ENCODE data around the gene ZFP42.
A peak's percentile ranks its signal among the peaks of the same experiment; 100 is the strongest.

ZFP42 gene

DNA sequence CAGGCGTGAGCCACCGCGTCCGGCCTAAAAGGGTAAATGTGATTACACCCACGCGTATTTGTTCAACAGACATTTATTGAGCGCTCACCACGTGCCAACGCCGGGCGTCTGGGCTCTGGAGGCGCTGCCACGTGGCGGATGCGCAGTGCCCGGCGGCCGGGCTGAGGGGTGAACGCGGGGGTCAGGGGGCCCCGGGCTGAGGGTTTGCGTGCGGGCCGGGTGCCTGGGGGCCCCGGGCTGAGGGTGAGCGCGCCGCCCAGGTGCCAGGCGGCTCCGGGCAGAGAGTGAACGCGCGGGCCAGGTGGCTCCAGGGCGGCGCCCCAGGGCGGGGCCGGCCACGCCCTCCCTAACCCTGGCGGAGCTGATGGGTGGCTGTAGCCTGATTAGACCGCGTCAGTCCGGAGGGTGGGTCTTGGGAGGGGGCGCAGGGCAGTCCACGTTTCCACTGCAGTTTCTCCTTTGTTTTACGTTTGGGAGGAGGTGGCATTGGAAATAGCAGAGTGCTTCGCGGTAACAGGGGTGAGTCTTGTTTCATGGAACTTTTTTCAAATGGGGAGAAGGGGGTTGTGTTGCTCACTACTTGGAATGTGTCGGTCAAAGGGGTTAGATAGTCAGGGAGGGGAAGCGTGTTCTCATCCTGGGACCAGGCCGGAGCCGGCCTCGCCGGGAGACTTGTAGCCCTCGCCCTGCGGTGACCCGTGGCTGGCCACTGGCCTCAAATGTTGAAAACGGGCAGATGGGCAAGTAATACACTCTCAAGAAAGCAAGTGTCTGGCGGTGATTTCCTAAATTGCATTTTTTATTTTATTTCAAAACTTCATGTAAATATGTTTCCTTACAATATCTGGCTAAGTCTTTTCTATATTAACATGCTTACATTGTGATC lies at the start of gene ZFP42:
Gene ZFP42, plus strand, starts transcription at position 450 of the 886 bp plus-strand sequence. CDS start 7,037 bp downstream, outside the sequence.
- DNase-seq (ENCODE audit: low read depth, low spot score), result peak; percentile 83
- peaks cover 5% of the 10 kb centered on the region for H3K4me1 ChIP-seq (ENCODE audit: control insufficient read depth, insufficient read depth, low read length)
- H3K27ac ChIP-seq (ENCODE audit: low read length), result no peak within 1 kb of the TSS
- peaks cover 13% of the 10 kb centered on the region; the same call in 1 of the 2 replicates for H3K36me3 ChIP-seq (ENCODE audit: control insufficient read depth, insufficient read depth, low read length)
- H3K9me3 ChIP-seq (ENCODE audit: control insufficient read depth, insufficient read depth, low read length), result no peaks in the 10 kb centered on the region
- WGBS (ENCODE audit: insufficient coverage, insufficient read length), result no CpG with 5 or more reads among the region's 58 CpGs
- peak within 1 kb of the TSS; percentile 98 for H3K4me3 ChIP-seq (ENCODE audit: low read length)
- H3K27me3 ChIP-seq (ENCODE audit: control insufficient read depth, insufficient read depth, low read length), result no peaks in the 10 kb centered on the region

DNA sequence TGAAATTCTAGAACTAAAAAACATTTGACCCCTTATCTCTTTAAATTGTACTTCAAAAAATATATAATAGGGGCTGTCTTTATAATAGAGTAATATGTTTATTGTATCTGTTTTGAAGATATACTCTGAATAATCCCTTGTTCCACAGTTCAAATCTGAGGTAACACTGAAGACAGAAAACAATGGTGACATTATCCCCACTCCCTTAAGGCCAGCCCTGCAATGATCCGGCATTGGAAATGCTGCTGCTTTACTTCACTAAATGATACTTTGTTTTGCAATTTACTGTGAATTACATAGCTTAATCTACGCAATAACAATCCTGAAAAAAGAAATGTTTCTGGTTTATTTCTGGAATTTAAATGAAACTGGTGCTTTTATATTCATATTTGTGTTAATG lies 34.4 kb upstream of the ZFP42 start:
- H3K27me3 ChIP-seq (ENCODE audit: control insufficient read depth, insufficient read depth, low read length), result no peaks in the 10 kb centered on the region
- DNase-seq (ENCODE audit: low read depth, low spot score), result no peak
- H3K4me3 ChIP-seq (ENCODE audit: low read length), result no peak overlapping the region
- no peaks in the 10 kb centered on the region for H3K36me3 ChIP-seq (ENCODE audit: control insufficient read depth, insufficient read depth, low read length)
- no peak overlapping the region for H3K27ac ChIP-seq (ENCODE audit: low read length)
- WGBS (ENCODE audit: insufficient coverage, insufficient read length), result no CpG with 5 or more reads among the region's 2 CpGs
- no peaks in the 10 kb centered on the region for H3K4me1 ChIP-seq (ENCODE audit: control insufficient read depth, insufficient read depth, low read length)
- H3K9me3 ChIP-seq (ENCODE audit: control insufficient read depth, insufficient read depth, low read length), result no peaks in the 10 kb centered on the region

DNA sequence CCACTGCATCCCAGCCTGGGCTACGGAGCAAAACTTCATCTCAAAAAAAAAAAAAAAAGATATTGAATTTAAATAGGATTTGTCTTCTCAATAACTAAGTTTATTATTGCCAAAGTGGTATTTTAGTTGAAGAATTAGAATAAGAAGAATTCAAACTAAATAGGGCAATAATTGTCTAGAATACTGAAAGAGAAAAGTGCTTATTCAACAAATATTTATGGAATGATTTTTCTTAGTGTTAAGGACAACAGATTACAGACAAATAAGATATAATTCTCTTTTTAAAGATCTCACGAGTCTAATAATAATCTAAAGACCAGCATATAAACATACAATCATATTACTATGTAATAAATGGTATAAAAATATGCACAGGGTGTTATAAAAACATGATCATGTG lies 33.6 kb upstream of the ZFP42 start:
- Histone ChIP-seq H3K4me3 (ENCODE audit: low read length) (no peak overlapping the region), H3K36me3 (ENCODE audit: control insufficient read depth, insufficient read depth, low read length) (no peaks in the 10 kb centered on the region), H3K9me3 (ENCODE audit: control insufficient read depth, insufficient read depth, low read length) (no peaks in the 10 kb centered on the region), H3K27me3 (ENCODE audit: control insufficient read depth, insufficient read depth, low read length) (no peaks in the 10 kb centered on the region), H3K4me1 (ENCODE audit: control insufficient read depth, insufficient read depth, low read length) (no peaks in the 10 kb centered on the region), H3K27ac (ENCODE audit: low read length) (no peak overlapping the region)
- no CpG with 5 or more reads among the region's 2 CpGs for WGBS (ENCODE audit: insufficient coverage, insufficient read length)
- DNase-seq (ENCODE audit: low read depth, low spot score), result no peak

GRCh38 chr4:187962926-187963325 lies 32.6 kb upstream of the ZFP42 start:
- Histone ChIP-seq H3K36me3 (ENCODE audit: control insufficient read depth, insufficient read depth, low read length) (no peaks in the 10 kb centered on the region), H3K4me1 (ENCODE audit: control insufficient read depth, insufficient read depth, low read length) (no peaks in the 10 kb centered on the region), H3K27ac (ENCODE audit: low read length) (no peak overlapping the region), H3K27me3 (ENCODE audit: control insufficient read depth, insufficient read depth, low read length) (no peaks in the 10 kb centered on the region), H3K9me3 (ENCODE audit: control insufficient read depth, insufficient read depth, low read length) (no peaks in the 10 kb centered on the region), H3K4me3 (ENCODE audit: low read length) (no peak overlapping the region)
- no CpG with 5 or more reads among the region's 3 CpGs for WGBS (ENCODE audit: insufficient coverage, insufficient read length)
- DNase-seq (ENCODE audit: low read depth, low spot score), result no peak

DNA sequence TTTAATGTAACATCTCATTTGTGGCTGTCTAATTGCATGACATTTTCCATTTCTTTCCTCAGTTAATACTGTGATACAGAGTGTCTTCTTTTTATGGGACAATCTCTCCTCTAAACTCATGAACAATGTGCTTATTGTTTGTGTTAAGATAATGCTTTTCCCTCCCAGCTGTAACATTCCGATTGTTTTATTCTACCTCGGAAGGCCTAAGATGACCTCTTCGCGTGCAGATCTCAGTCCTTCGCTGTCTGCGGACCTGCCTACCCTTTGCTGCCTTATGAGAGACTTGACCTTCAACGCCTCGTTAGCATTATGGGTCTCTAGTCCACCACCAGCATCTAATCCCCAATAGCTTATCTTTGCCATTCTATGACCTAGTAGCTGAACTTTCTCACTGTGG lies 29.8 kb upstream of the ZFP42 start:
- Histone ChIP-seq H3K27me3 (ENCODE audit: control insufficient read depth, insufficient read depth, low read length) (no peaks in the 10 kb centered on the region), H3K36me3 (ENCODE audit: control insufficient read depth, insufficient read depth, low read length) (no peaks in the 10 kb centered on the region), H3K9me3 (ENCODE audit: control insufficient read depth, insufficient read depth, low read length) (no peaks in the 10 kb centered on the region), H3K4me1 (ENCODE audit: control insufficient read depth, insufficient read depth, low read length) (no peaks in the 10 kb centered on the region), H3K4me3 (ENCODE audit: low read length) (no peak overlapping the region), H3K27ac (ENCODE audit: low read length) (no peak overlapping the region)
- no peak for DNase-seq (ENCODE audit: low read depth, low spot score)
- WGBS (ENCODE audit: insufficient coverage, insufficient read length), result no CpG with 5 or more reads among the region's 8 CpGs

GRCh38 chr4:187972135-187972534 lies 23.4 kb upstream of the ZFP42 start:
- WGBS (ENCODE audit: insufficient coverage, insufficient read length), result no CpG with 5 or more reads among the region's 5 CpGs
- Histone ChIP-seq H3K27me3 (ENCODE audit: control insufficient read depth, insufficient read depth, low read length) (no peaks in the 10 kb centered on the region), H3K9me3 (ENCODE audit: control insufficient read depth, insufficient read depth, low read length) (no peaks in the 10 kb centered on the region), H3K4me3 (ENCODE audit: low read length) (no peak overlapping the region), H3K36me3 (ENCODE audit: control insufficient read depth, insufficient read depth, low read length) (no peaks in the 10 kb centered on the region), H3K27ac (ENCODE audit: low read length) (no peak overlapping the region), H3K4me1 (ENCODE audit: control insufficient read depth, insufficient read depth, low read length) (no peaks in the 10 kb centered on the region)
- no peak for DNase-seq (ENCODE audit: low read depth, low spot score)

DNA sequence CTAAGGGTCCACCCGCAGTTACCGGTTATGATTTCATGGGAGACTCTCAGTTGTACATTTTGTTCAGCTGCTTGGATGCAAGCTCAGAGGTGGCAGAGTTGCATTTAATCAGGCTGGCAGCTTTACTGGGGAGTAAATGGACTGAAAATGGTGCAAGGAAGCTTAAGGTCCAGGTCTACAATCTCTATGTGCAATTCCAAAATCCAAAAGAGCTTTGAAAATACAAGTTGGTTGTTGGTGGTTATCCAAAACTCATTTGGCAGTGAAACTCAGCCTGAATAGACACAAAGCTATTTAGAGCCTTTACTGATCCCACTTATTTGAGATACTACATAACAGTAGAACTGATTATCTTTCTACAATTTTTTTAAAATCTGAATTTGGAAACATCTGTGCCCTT lies 11.8 kb upstream of the ZFP42 start:
- H3K36me3 ChIP-seq (ENCODE audit: control insufficient read depth, insufficient read depth, low read length), result no peaks in the 10 kb centered on the region
- no peaks in the 10 kb centered on the region; the same call in 1 of the 2 replicates for H3K4me1 ChIP-seq (ENCODE audit: control insufficient read depth, insufficient read depth, low read length)
- no peak overlapping the region for H3K27ac ChIP-seq (ENCODE audit: low read length)
- no peaks in the 10 kb centered on the region for H3K27me3 ChIP-seq (ENCODE audit: control insufficient read depth, insufficient read depth, low read length)
- WGBS (ENCODE audit: insufficient coverage, insufficient read length), result no CpG with 5 or more reads among the region's 2 CpGs
- H3K9me3 ChIP-seq (ENCODE audit: control insufficient read depth, insufficient read depth, low read length), result no peaks in the 10 kb centered on the region
- H3K4me3 ChIP-seq (ENCODE audit: low read length), result no peak overlapping the region
- no peak for DNase-seq (ENCODE audit: low read depth, low spot score)

DNA sequence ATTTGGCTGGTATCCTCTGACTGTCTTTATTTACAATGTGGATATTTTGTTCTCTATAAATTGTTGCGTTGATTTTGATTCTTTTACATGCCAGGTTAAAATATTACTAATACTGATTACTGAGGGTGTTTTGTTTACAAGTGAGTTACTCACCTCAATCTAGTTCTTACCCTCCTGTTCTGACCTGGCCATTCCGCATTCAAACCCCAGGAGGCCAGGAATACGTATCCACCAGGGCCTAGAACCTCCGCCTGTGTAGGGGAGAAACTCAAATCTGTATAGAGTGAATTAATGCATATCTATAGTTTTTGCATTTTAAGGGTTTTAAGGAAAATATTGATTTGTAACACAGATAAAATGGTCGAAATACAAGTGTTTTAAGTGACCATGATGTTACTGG lies 2.6 kb upstream of the ZFP42 start:
- H3K27me3 ChIP-seq (ENCODE audit: control insufficient read depth, insufficient read depth, low read length), result no peaks in the 10 kb centered on the region
- WGBS (ENCODE audit: insufficient coverage, insufficient read length), result 100% methylated on average over 1 of the region's 5 CpGs
- H3K9me3 ChIP-seq (ENCODE audit: control insufficient read depth, insufficient read depth, low read length), result no peaks in the 10 kb centered on the region
- DNase-seq (ENCODE audit: low read depth, low spot score), result no peak
- no peak overlapping the region for H3K4me3 ChIP-seq (ENCODE audit: low read length)
- no peak overlapping the region for H3K27ac ChIP-seq (ENCODE audit: low read length)
- no peaks in the 10 kb centered on the region; the same call in 1 of the 2 replicates for H3K36me3 ChIP-seq (ENCODE audit: control insufficient read depth, insufficient read depth, low read length)
- peaks cover 2% of the 10 kb centered on the region; the same call in 1 of the 2 replicates for H3K4me1 ChIP-seq (ENCODE audit: control insufficient read depth, insufficient read depth, low read length)

DNA sequence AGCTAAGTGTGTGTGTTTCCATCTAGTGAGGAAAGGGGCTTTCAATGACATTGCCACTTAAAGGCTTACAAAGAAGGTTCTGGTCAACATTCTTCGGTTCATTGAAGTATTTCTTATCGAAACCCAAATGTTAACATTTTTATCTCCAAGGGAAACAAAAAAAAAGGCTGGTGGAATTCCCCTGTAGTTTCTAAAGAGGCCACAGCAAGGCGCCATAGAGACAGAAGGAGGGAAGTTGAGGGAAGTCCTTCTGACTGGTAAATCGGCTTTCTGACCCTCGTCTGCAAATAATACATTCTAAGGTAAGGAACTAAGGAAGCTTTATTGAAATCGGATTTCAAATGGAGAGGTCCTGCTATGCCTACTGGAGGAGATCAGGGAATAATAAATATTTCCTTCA lies 1.7 kb upstream of the ZFP42 start:
- no peak overlapping the region for H3K27ac ChIP-seq (ENCODE audit: low read length)
- WGBS (ENCODE audit: insufficient coverage, insufficient read length), result no CpG with 5 or more reads among the region's 6 CpGs
- peaks cover 3% of the 10 kb centered on the region for H3K4me1 ChIP-seq (ENCODE audit: control insufficient read depth, insufficient read depth, low read length)
- no peaks in the 10 kb centered on the region for H3K27me3 ChIP-seq (ENCODE audit: control insufficient read depth, insufficient read depth, low read length)
- peaks cover 4% of the 10 kb centered on the region; the same call in 1 of the 2 replicates for H3K36me3 ChIP-seq (ENCODE audit: control insufficient read depth, insufficient read depth, low read length)
- no peak overlapping the region for H3K4me3 ChIP-seq (ENCODE audit: low read length)
- DNase-seq (ENCODE audit: low read depth, low spot score), result no peak
- no peaks in the 10 kb centered on the region for H3K9me3 ChIP-seq (ENCODE audit: control insufficient read depth, insufficient read depth, low read length)

GRCh38 chr4:187996502-187997177 lies 1.1 kb downstream of the ZFP42 start:
- DNase-seq (ENCODE audit: low read depth, low spot score), result no peak
- Histone ChIP-seq H3K27ac (ENCODE audit: low read length) (no peak overlapping the region), H3K27me3 (ENCODE audit: control insufficient read depth, insufficient read depth, low read length) (no peaks in the 10 kb centered on the region), H3K36me3 (ENCODE audit: control insufficient read depth, insufficient read depth, low read length) (peaks cover 15% of the 10 kb centered on the region; the same call in 1 of the 2 replicates), H3K4me1 (ENCODE audit: control insufficient read depth, insufficient read depth, low read length) (peaks cover 5% of the 10 kb centered on the region), H3K9me3 (ENCODE audit: control insufficient read depth, insufficient read depth, low read length) (no peaks in the 10 kb centered on the region), H3K4me3 (ENCODE audit: low read length) (peak overlapping the region; percentile 98)
- no CpG with 5 or more reads among the region's 34 CpGs for WGBS (ENCODE audit: insufficient coverage, insufficient read length)

All from iPS DF 6.9 (cell line).